Uterus (tissue), 4 donors: ENCODE data around the gene SMIM1. TPM values are rescaled to one million over a fixed set of nuclear protein-coding genes. Genes with fewer than 3 reads are reported as not detected.

Experiments used
- DNase-seq, 2 donors: peaks; one replicate each; pipeline ENCODE4 v3.0.0-alpha.2; 2019 to 2020
- H3K27ac ChIP-seq, 2 donors: fragments of 200-600 bp; sonication (generic); 1 replicate in 1 of 2; 2 replicates in 1 of 2; pipeline ENCODE4 v1.5.1; 2016 to 2018
- H3K27me3 ChIP-seq, 2 donors: fragments of 200-600 bp; sonication (generic); one replicate each; pipeline ENCODE4 v1.5.1; 2018 to 2019; ENCODE audit warnings: control low read depth in 1 of 2
- H3K36me3 ChIP-seq, 2 donors: fragments of 200-600 bp; sonication (generic); one replicate each; pipeline ENCODE4 v1.5.1; 2019; ENCODE audit warnings: control low read depth in 1 of 2
- H3K4me1 ChIP-seq, 2 donors: fragments of 200-600 bp; sonication (generic); one replicate each; pipeline ENCODE4 v1.5.1; 2018 to 2019; ENCODE audit warnings: control low read depth in 1 of 2
- H3K4me3 ChIP-seq, 2 donors: fragments of 200-600 bp; sonication (generic); 1 replicate in 1 of 2; 2 replicates in 1 of 2; pipeline ENCODE4 v1.5.1; 2018 to 2019; ENCODE audit warnings: mild to moderate bottlenecking in 1 of 2
- H3K9me3 ChIP-seq, 2 donors: fragments of 200-600 bp; sonication (generic); one replicate each; pipeline ENCODE4 v1.5.1; 2019; ENCODE audit warnings: control low read depth in 1 of 2
- CTCF ChIP-seq, 4 experiments: fragments of 200-600 bp in 2 of 4; fragments of 450-650 bp in 2 of 4; sonication (generic) in 2 of 4; IDR thresholded peaks; one replicate each; pipeline ENCODE4 v1.5.1; 2016 to 2019; ENCODE audit warnings: antibody characterized with exemption in 4 of 4, mild to moderate bottlenecking in 2 of 4, moderate library complexity in 1 of 4
- POLR2A ChIP-seq, 2 donors: fragments of 450-650 bp; IDR thresholded peaks; one replicate each; pipeline ENCODE4 v1.6.1; 2016; ENCODE audit warnings: antibody characterized with exemption in 2 of 2, mild to moderate bottlenecking in 1 of 2, moderate library complexity in 1 of 2
- intact Hi-C: fragments of 100-400 bp; cut with DNase I; formaldehyde crosslinking; loops from one replicate; pipeline ENCODE4 v1.15.1; 2023; ENCODE audit warnings: low total_unique reads
- total RNA-seq, 4 donors: library from RNA; depleted of rRNA in 3 of 4; stranded (reverse); fragments of >200 nt in 3 of 4; gene quantifications; one replicate each; pipeline versions ENCODE4 v1.1.0 to v1.2.4, GENCODE V29; 2014 to 2023
- donor health status: DM: yes; HTN: yes; CAD: no.

SMIM1 gene
- total RNA-seq, 4 donors from 2014 or later, result 4.4 to 15.4 TPM; not detected in 2

GRCh38 chr1:3783651-3784474, 11.3 kb downstream of the SMIM1 start:
- TF ChIP-seq CTCF (IDR thresholded peaks at IDR 0.05) (no peak), POLR2A (IDR thresholded peaks at IDR 0.05) (no peak)
- no peaks in the 10 kb centered on the region for H3K36me3 ChIP-seq

GRCh38 chr1:3785045-3785444, 12.5 kb downstream of the SMIM1 start:
- intact Hi-C loops, result no loop called here
- Histone ChIP-seq H3K36me3 (no peaks in the 10 kb centered on the region), H3K4me1 (no peaks in the 10 kb centered on the region), H3K27me3 (no peaks in the 10 kb centered on the region), H3K9me3 (no peaks in the 10 kb centered on the region), H3K4me3 (no peak overlapping the region), H3K27ac (no peak overlapping the region)
- DNase-seq, result no peak
- TF ChIP-seq CTCF (IDR thresholded peaks at IDR 0.05), result no peak
- TF ChIP-seq POLR2A (IDR thresholded peaks at IDR 0.05), result no peak

More at GRCh38 chr1:3783651-3784474, 11.3 kb downstream of the SMIM1 start:
- no peak for DNase-seq
- no peaks in the 10 kb centered on the region for H3K27me3 ChIP-seq
- no peaks in the 10 kb centered on the region for H3K9me3 ChIP-seq
- H3K4me1 ChIP-seq, result no peaks in the 10 kb centered on the region
- intact Hi-C loops, result no loop called here
- no peak overlapping the region for H3K27ac ChIP-seq
- no peak overlapping the region for H3K4me3 ChIP-seq

GRCh38 chr1:3785456-3786157, 13.1 kb downstream of the SMIM1 start:
- TF ChIP-seq CTCF (IDR thresholded peaks at IDR 0.05) (no peak), POLR2A (IDR thresholded peaks at IDR 0.05) (no peak)
- Histone ChIP-seq H3K27me3 (no peaks in the 10 kb centered on the region), H3K4me3 (no peak overlapping the region), H3K27ac (no peak overlapping the region), H3K9me3 (no peaks in the 10 kb centered on the region), H3K36me3 (no peaks in the 10 kb centered on the region), H3K4me1 (peaks cover 0 to 4% of the 10 kb centered on the region in 2 donors)
- no peak for DNase-seq
- intact Hi-C loops, result no loop called here

GRCh38 chr1:3786468-3787348, 14.2 kb downstream of the SMIM1 start:
- intact Hi-C loops, result no loop called here
- TF ChIP-seq POLR2A (IDR thresholded peaks at IDR 0.05) (no peak), CTCF (IDR thresholded peaks at IDR 0.05) (no peak)
- DNase-seq, result no peak
- Histone ChIP-seq H3K4me3 (no peak overlapping the region), H3K9me3 (no peaks in the 10 kb centered on the region), H3K27me3 (no peaks in the 10 kb centered on the region), H3K4me1 (peaks cover 0 to 4% of the 10 kb centered on the region in 2 donors), H3K27ac (no peak overlapping the region), H3K36me3 (no peaks in the 10 kb centered on the region)
